Measurements from ENCODE around the gene MORC3.

- no peak for TF ChIP-seq POLR2A (IDR thresholded peaks at IDR 0.05; ENCODE audit: low read depth, low read length)
- TF ChIP-seq SPI1 (IDR thresholded peaks at IDR 0.05; ENCODE audit: low read depth, low read length), result no peak
Observed at GRCh38 chr21:36330904-36331303, 10.9 kb downstream of the MORC3 start.

Data from GM12891 (cell line).